CD4-positive, alpha-beta T cell (primary cell): ENCODE results near the gene SLC19A1. TPM values are rescaled to one million over a fixed set of nuclear protein-coding genes. Genes with fewer than 3 reads are reported as not detected.
"Not testable (repeated sequence)": the region's sequence is repeated elsewhere in the genome, so short reads cannot be mapped to it uniquely, and the experiment has no call there.

Source experiments
- ATAC-seq: fragments of 200-7000 bp; cut with Tn5 transposase; one replicate; pipeline ENCODE4 v1.10.0; 2022; ENCODE audit warnings: mild to moderate bottlenecking; ENCODE audit not compliant: poor library complexity
- CTCF ChIA-PET: fragments of 350-600 bp; sonication (Branson Sonifier 250); formaldehyde crosslinking; loops from one replicate; lab custom pipeline; 2021; ENCODE audit warnings: antibody characterized with exemption, inconsistent platforms; lab: Charles Lee
- POLR2A ChIA-PET: fragments of 350-600 bp; sonication (Branson Sonifier 250); formaldehyde crosslinking; loops from one replicate; lab custom pipeline; 2021; ENCODE audit warnings: antibody characterized with exemption, inconsistent platforms; lab: Charles Lee
- DNase-seq, 14 experiments: peaks; one replicate each; pipeline ENCODE4 v3.0.0-alpha.2; 2013 to 2020; ENCODE audit warnings: mixed read lengths in 2 of 14
- H3K27ac ChIP-seq, 2 donors: one replicate each; pipeline versions ENCODE4 v1.5.1 to v1.7.0; 2013; ENCODE audit warnings: low read length in 2 of 2, low read depth in 1 of 2, mild to moderate bottlenecking in 1 of 2
- H3K27me3 ChIP-seq, 2 experiments: 1 replicate in 1 of 2; 2 replicates in 1 of 2; pipeline versions ENCODE4 v1.6.1 to v1.7.0; 2013; ENCODE audit warnings: low read length in 2 of 2, control low read depth in 1 of 2, mild to moderate bottlenecking in 1 of 2, moderate library complexity in 1 of 2; ENCODE audit not compliant: insufficient read depth in 2 of 2, control insufficient read depth in 1 of 2
- H3K36me3 ChIP-seq: one replicate; pipeline ENCODE4 v1.6.1; 2013; ENCODE audit warnings: low read length, control low read depth; ENCODE audit not compliant: insufficient read depth
- H3K4me1 ChIP-seq: one replicate; pipeline ENCODE4 v1.6.1; 2013; ENCODE audit warnings: low read length, control low read depth; ENCODE audit not compliant: insufficient read depth
- H3K4me3 ChIP-seq: one replicate; pipeline ENCODE4 v1.5.1; 2013; ENCODE audit warnings: mild to moderate bottlenecking, low read length, moderate library complexity
- H3K9me3 ChIP-seq, 2 experiments: 1 replicate in 1 of 2; 2 replicates in 1 of 2; pipeline versions ENCODE4 v1.6.1 to v1.7.0; 2013; ENCODE audit warnings: low read length in 2 of 2, mild to moderate bottlenecking in 2 of 2, control low read depth in 1 of 2, moderate library complexity in 1 of 2; ENCODE audit not compliant: control insufficient read depth in 1 of 2, insufficient read depth in 1 of 2
- H3K27ac Mint-ChIP-seq: one replicate; pipeline ENCODE4 v1.8.0; 2020; ENCODE audit warnings: mixed read lengths
- H3K27me3 Mint-ChIP-seq: one replicate; pipeline ENCODE4 v1.8.0; 2021; ENCODE audit warnings: mixed read lengths
- H3K36me3 Mint-ChIP-seq: one replicate; pipeline ENCODE4 v1.8.0; 2021; ENCODE audit warnings: low read depth, mixed read lengths
- H3K4me1 Mint-ChIP-seq: one replicate; pipeline ENCODE4 v1.8.0; 2021; ENCODE audit warnings: low read depth, mixed read lengths
- H3K4me3 Mint-ChIP-seq: one replicate; pipeline ENCODE4 v1.8.0; 2020; ENCODE audit warnings: mild to moderate bottlenecking, mixed read lengths
- H3K9me3 Mint-ChIP-seq: one replicate; pipeline ENCODE4 v1.8.0; 2020; ENCODE audit warnings: mixed read lengths
- intact Hi-C, 2 experiments: fragments of 100-400 bp; cut with DNase I in 1 of 2; cut with micrococcal nuclease in 1 of 2; formaldehyde crosslinking; loops; one replicate each; pipeline versions ENCODE4 v1.15.1 to v1.9.0; 2023 to 2025; cut with DNase I, micrococcal nuclease
- total RNA-seq, 174 experiments: library from RNA in 2 of 174; stranded (reverse) in 2 of 174; gene quantifications; one replicate each; pipeline ENCODE4 v1.2.3 and lab custom pipeline; 2021 to 2026
- TF ChIP-seq, protein P1 (sequence below): fragments of 200-600 bp; IDR thresholded peaks from one replicate; pipeline ENCODE4 v1.8.0; 2022; ENCODE audit warnings: antibody characterized with exemption, mild to moderate bottlenecking

SLC19A1 gene
- total RNA-seq, 2 experiments from 2014 or later, result 11.5 to 12.0 TPM

GRCh38 chr21:45528028-45528705 lies 14.1 kb downstream of the SLC19A1 start:
- H3K27ac Mint-ChIP-seq, result no peak overlapping the region
- no peak overlapping the region for H3K27ac ChIP-seq
- peaks cover 0 to 6% of the 10 kb centered on the region in 2 experiments for H3K9me3 ChIP-seq
- H3K4me3 Mint-ChIP-seq, result no peak overlapping the region
- CTCF ChIA-PET, result no interaction called here
- no peaks in the 10 kb centered on the region for H3K27me3 Mint-ChIP-seq
- DNase-seq, result no peak
- H3K4me3 ChIP-seq, result no peak overlapping the region
- H3K36me3 ChIP-seq, result peaks cover 35% of the 10 kb centered on the region
- intact Hi-C loops, result no loop called here
- peaks cover 23% of the 10 kb centered on the region for H3K36me3 Mint-ChIP-seq
- peaks cover 7% of the 10 kb centered on the region for H3K4me1 Mint-ChIP-seq
- H3K27me3 ChIP-seq, result no peaks in the 10 kb centered on the region
- no peaks in the 10 kb centered on the region for H3K9me3 Mint-ChIP-seq
- TF ChIP-seq, protein P1, sequence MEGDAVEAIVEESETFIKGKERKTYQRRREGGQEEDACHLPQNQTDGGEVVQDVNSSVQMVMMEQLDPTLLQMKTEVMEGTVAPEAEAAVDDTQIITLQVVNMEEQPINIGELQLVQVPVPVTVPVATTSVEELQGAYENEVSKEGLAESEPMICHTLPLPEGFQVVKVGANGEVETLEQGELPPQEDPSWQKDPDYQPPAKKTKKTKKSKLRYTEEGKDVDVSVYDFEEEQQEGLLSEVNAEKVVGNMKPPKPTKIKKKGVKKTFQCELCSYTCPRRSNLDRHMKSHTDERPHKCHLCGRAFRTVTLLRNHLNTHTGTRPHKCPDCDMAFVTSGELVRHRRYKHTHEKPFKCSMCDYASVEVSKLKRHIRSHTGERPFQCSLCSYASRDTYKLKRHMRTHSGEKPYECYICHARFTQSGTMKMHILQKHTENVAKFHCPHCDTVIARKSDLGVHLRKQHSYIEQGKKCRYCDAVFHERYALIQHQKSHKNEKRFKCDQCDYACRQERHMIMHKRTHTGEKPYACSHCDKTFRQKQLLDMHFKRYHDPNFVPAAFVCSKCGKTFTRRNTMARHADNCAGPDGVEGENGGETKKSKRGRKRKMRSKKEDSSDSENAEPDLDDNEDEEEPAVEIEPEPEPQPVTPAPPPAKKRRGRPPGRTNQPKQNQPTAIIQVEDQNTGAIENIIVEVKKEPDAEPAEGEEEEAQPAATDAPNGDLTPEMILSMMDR, result no peak
- H3K4me1 ChIP-seq, result peaks cover 14% of the 10 kb centered on the region
- POLR2A ChIA-PET, result no interaction called here
- no peak for ATAC-seq

DNA sequence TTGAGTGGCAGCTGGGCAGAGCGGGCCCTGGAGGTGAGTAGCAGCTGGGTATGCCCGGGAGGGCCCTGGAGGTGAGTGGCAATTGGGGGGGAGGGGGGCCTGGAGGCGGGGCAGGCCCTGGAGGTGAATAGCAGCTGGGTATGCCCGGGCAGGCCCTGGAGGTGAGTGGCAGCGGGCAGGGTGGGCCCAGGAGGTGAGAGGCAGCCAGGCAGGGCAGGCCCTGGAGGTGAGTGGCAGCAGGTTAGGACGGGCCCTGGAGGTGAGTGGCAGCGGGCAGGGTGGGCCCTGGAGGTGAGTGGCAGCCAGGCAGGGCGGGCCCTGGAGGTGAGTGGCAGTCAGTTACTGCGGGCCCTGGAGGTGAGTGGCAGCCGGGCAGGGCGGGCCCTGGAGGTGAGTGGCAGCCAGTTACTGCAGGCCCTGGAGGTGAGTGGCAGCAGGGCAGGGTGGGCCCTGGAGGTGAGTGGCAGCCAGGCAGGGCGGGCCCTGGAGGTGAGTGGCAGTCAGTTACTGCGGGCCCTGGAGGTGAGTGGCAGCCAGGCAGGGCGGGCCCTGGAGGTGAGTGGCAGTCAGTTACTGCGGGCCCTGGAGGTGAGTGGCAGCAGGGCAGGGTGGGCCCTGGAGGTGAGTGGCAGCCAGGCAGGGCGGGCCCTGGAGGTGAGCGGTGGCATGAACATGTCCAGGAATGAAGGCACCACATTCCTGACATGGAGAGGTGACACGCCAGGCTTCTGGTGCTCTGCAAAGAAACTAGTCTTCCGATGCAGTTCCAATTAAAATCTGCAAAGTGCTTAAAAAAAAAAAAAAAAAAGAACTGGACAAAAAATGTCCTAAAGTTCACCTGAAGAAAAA lies 14.9 kb downstream of the SLC19A1 start:
- CTCF ChIA-PET, ATAC-seq, intact Hi-C loops, H3K9me3 ChIP-seq, H3K27ac Mint-ChIP-seq, H3K9me3 Mint-ChIP-seq, H3K27ac ChIP-seq, POLR2A ChIA-PET, H3K27me3 ChIP-seq, H3K4me1 ChIP-seq, H3K4me1 Mint-ChIP-seq, H3K4me3 ChIP-seq, H3K4me3 Mint-ChIP-seq, H3K27me3 Mint-ChIP-seq, DNase-seq: not testable (repeated sequence)
- H3K36me3 ChIP-seq, result peaks cover 37% of the 10 kb centered on the region
- H3K36me3 Mint-ChIP-seq, result peaks cover 27% of the 10 kb centered on the region

DNA sequence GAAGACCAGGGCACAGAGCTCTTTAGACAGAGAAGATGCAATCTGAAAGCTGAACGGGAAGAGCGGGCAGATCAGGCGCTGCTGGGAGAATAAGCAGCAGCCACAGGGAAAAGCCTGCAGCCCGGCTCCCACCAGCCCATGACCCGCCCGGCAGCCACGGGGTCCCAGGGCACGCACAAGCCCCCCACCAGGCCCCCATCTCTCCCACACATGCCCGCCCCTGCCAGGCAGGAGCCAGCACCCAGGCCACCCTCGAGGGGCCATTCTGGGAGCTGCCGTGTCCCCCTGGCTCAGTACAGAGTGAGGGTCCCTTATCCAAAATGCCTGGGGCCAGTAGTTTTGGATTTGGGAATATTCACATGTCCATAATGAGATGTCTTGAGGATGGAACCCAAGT lies 16.3 kb downstream of the SLC19A1 start:
- Histone ChIP-seq H3K9me3 (peaks cover 0 to under 1% of the 10 kb centered on the region in 2 experiments), H3K4me1 (no peaks in the 10 kb centered on the region), H3K4me3 (no peak overlapping the region), H3K27ac (no peak overlapping the region), H3K27me3 (no peaks in the 10 kb centered on the region), H3K36me3 (peaks cover 29% of the 10 kb centered on the region)
- Mint-ChIP-seq H3K9me3 (no peaks in the 10 kb centered on the region), H3K27me3 (no peaks in the 10 kb centered on the region), H3K4me3 (no peak overlapping the region), H3K27ac (no peak overlapping the region), H3K36me3 (peaks cover 37% of the 10 kb centered on the region), H3K4me1 (no peaks in the 10 kb centered on the region)
- DNase-seq, result no peak
- TF ChIP-seq, protein P1, result no peak
- CTCF ChIA-PET, result no interaction called here
- no peak for ATAC-seq
- POLR2A ChIA-PET, result no interaction called here
- intact Hi-C loops, result no loop called here
